NCI-H2029 treated with DMSO at 0.1 percent for 48 hours (cell line): ENCODE data around the gene GPR171.
"Not testable (repeated sequence)": the region's sequence is repeated elsewhere in the genome, so short reads cannot be mapped to it uniquely, and the experiment has no call there.

Source experiments
- DNase-seq: peaks from one replicate; lab custom pipeline; 2025; lab: John Stamatoyannopoulos, UW

Gene GPR171

GRCh38 chr3:151203051-151203420 is at the start of gene GPR171:
Gene GPR171, minus strand, starts transcription at chr3:151203216. Its CDS starts 3,830 bp downstream, at chr3:151199386.
- DNase-seq, result no peak

DNA sequence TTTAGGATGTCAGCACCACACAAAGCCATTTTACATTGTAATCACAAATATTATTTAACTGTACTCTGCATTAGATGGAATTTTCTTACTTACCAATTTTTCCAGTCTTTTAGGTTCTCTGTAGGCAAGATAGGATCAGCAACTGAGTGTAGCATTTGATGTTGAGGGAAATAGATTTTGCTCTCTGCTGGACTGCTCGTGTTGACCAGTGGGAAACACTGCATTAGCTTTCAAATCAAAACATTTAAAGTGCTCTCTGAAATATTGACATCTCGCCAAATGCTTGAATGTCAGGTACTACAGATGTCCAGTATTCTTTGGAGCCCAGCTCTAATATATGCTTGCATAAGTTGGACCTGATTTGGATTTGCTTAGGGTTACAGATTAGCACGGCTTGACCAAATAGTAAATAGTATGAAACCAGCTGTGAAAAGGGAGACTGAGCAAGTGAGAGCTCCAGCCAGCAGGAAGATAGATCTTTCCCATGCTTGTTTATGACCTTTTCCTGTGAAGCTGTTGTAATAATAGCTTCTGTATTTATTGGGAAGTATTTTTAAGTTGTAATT is 45.8 kb upstream of the GPR171 start:
- no peak for DNase-seq

- not testable (repeated sequence) for DNase-seq
Measured at GRCh38 chr3:151242006-151242405, 39.0 kb upstream of the GPR171 start.

- DNase-seq, result no peak
Measured at GRCh38 chr3:151236736-151237135, 33.7 kb upstream of the GPR171 start.

DNA sequence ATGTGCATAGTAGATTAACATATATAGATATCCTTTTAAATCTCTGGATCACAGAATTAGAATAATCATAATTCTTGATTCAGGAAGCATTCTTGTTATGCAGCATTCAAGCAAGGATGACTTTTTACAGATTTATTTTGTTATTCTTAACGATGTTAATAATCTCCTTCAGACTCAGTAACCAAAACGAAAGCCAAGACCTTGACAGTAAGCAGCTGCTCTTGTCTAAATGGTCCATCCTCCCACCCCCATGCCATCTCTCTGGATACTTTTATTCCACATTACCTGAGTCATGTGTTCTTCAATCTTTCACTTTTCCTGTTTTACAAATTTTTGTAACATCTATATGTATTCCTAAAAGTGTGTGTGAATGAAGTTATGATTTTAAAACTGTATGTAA is 33.3 kb upstream of the GPR171 start:
- no peak for DNase-seq

GRCh38 chr3:151234825-151235224 is 31.8 kb upstream of the GPR171 start:
- no peak for DNase-seq

- no peak for DNase-seq
Measured at GRCh38 chr3:151232991-151233390, 30.0 kb upstream of the GPR171 start.

- DNase-seq, result not testable (repeated sequence)
Measured at GRCh38 chr3:151232403-151232802, 29.4 kb upstream of the GPR171 start.

GRCh38 chr3:151230646-151231045 is 27.6 kb upstream of the GPR171 start:
- DNase-seq, result no peak

GRCh38 chr3:151228666-151229040 is 25.6 kb upstream of the GPR171 start:
- no peak for DNase-seq

- DNase-seq, result peak; percentile 5
Measured at GRCh38 chr3:151227807-151228665, 25.0 kb upstream of the GPR171 start.

DNA sequence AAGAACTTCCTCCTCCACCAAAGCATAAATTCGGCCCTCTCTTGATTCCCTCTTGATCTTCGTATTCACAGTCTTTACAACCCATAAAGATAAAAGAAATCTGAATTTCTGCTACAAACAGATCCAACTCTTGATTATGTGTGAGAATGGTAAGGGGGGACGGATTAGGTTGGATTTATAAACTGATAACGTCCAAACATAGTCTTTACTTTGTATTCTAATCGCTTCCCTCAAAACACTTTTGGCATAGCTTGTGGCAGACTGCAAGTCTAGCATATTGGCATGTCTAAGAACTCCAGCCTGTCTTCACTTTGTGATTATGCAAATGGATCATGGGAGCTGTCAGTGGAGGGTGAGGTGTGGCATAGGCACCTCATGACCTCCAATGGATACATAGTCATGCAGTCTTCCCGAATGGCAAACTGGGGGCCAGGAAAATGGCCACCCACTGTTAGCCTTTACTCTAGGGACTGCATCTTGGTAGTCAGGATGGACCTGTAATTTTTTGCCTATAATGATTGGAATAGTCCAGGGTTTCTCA is 24.3 kb upstream of the GPR171 start:
- no peak for DNase-seq

DNA sequence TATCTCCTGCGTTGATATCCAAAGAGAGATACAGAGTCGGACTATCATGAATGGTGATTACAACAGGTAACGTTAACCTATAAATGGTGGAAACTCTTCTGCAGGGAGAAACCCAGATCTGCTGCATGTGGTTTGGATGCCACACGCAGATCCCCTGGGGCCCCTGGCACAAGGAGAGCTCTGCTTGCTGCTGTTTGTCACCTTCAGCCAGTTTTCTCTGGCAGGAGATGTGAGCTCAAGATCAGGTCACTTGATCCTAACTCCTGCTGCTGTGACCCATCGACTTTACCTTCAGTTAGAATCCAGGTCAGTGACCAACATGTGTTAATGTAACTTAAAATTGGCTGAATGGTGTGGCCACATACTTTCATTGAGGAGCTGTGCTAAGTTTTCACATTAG is 23.8 kb upstream of the GPR171 start:
- DNase-seq, result no peak

GRCh38 chr3:151226088-151226563 is 23.1 kb upstream of the GPR171 start:
- no peak for DNase-seq

DNA sequence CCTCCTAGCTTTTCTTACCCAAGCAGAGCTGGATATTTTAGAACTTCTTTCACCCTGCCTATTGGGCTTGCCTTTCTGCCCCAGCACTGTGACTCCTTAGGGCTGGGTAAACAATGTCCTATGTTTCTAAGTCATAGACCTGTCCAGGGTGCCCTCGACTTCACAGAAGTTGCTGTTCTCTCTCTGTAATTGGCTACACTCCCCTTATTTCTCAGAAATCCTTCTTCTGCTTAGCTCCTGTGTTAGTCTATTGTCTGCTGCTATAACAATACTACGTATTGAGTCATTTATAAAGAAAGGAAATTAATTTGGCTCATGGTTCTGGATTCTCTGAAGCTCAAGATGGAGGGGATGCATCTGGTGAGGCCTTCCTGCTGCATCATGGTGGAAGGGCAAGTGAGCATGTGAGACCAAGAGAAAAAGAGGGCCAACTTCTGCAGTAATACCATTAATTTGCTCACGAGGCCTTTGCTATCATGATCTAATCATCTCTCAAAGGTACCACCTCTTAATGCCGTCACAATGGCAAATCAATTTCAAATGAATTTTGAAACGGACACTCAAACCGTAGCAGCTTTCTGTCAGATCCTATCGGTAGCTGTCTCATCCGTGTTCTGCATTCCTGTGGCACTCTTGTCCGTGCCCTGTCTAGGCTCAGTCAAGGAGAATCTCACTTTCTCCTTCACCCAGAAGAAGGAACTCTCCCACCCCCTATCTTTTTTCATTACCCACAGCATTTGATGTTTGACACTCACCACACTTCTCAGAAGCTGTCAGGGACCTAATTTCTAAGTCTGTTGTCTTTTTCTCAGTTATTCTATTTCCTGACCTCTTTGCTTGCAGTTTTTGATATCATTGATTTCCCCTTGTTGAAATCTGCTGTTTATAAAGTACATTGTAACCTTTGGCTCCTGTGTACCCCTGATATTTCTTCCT is 22.3 kb upstream of the GPR171 start:
- DNase-seq, result no peak

DNA sequence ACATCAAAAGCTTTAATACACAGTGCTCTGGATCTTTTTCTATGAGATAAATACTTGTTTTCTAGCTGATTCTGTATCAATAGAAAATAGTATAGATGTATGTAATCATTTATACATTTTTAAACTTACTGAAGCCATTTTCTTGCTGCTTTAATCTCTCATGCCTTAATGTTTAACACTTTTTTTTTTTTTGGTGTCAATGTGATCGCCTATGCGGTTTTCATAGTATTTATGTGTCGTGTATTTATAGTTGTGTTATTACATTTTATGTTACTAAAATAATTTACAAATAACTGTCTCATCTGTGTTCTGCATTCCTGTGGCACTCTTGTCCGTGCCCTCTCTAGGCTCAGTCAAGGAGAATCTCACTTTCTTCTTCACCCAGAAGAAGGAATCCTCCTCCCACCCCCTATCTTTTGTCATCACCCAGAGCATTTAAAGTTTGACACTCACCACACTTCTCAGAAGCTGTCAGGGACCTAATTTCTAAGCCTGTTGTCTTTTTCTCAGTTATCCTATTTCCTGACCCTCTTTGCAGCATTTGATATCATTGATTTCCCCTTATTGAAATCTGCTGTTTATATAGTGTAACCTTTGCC is 21.4 kb upstream of the GPR171 start:
- DNase-seq, result no peak

GRCh38 chr3:151219056-151219455 is 16.0 kb upstream of the GPR171 start:
- no peak for DNase-seq

DNA sequence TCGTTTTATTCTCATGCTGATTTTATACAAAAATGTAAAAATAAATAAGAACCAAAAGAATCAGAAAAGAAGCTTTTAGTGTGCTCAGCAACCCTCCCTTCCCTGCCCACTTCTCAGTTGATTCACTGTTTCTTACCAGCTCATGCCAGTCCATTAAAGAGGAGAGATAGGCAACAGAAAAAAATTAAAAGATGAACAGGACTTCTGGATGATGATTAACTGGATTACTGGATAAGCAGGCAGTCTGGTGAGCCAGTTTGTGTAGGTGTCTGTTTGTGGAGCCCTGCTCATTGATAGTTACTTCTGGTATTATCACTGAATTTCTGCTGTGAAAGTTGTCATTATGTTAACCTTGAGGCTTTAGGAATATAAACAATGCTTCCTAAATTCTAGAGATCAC is 15.1 kb upstream of the GPR171 start:
- no peak for DNase-seq

DNA sequence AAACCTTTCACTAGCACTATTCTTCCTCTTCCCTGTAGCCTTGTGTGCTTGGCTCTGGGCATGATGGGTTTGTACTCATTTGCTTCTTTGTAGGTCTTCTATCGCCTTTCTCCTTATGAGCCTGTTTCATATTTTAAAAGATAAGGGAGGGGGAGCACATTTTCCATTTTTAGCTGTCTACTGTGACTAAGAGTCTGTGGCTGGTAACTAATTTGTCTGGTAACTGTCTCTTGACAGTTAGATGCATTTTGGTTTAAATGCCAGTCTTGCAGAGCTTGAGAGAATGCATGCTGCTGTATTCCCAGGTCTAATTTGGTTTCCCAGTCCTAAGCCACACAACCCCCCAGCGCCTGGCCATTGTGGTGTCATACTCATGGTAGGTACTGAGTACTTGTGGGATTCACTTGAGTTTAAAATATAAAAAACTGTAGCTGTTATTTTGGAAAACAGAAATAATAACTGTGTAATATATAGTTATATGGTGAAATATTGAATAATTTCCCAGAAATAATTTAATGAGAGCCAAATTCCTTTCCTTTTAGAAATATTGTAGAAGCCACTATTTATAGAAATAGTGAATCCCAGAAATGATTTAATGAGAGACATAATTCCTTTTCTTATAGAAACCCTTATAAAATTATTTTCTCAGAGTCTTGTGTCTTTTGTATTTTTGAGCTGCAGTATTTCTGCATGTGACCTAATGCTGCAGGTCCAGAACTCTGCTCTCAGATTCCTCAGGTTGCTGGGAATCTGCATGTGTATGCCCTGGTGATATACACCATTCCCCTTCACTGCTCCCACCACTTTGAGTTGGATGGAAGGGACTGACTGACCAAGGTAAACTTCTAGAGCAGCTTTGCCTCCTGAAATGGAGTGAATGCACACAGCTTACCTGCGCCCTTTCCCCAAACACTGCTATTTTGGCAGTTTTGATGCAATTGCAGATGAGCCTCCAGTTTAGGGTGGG is 13.9 kb upstream of the GPR171 start:
- no peak for DNase-seq

- DNase-seq, result no peak
Measured at GRCh38 chr3:151214459-151214858, 11.4 kb upstream of the GPR171 start.

DNA sequence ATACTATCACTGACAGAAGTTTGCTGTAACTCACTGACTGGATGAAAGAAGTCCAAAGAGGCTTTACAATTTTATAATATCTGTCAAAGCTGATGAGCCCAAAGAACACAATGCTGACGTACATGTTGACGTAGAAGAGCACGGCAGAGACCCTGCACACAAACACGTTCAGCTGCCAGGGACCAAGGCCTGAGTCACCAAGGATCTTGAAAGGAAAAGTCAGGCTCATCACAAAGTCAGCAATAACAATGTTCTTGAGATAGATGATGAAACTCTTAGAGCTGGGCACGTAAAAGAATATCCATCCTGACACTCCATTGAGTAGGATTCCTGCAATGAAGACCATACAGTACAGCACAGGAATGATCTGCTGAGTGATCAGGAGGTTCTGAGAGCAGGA is 10.9 kb upstream of the GPR171 start:
- no peak for DNase-seq
